Common myeloid progenitor, CD34-positive (primary cell): ENCODE data around the gene TRAF3.

ENCODE experiments used
- CTCF ChIA-PET: fragments of 350-600 bp; sonication (Branson Sonifier 250); formaldehyde crosslinking; loops from one replicate; lab custom pipeline; 2021; ENCODE audit warnings: antibody characterized with exemption; lab: Charles Lee
- POLR2A ChIA-PET: fragments of 350-600 bp; sonication (Branson Sonifier 250); formaldehyde crosslinking; loops from one replicate; lab custom pipeline; 2021; ENCODE audit warnings: antibody characterized with exemption; lab: Charles Lee
- DNase-seq, 3 donors: peaks; one replicate each; pipeline versions ENCODE4 v3.0.0 to v3.0.0-alpha.2; 2013
- H3K27ac ChIP-seq, 2 experiments: 1 replicate in 1 of 2; 2 replicates in 1 of 2; pipeline ENCODE4 v1.7.0; 2013; ENCODE audit warnings: inconsistent platforms in 2 of 2, low read length in 2 of 2, mild to moderate bottlenecking in 2 of 2, low read depth in 1 of 2, moderate library complexity in 1 of 2; ENCODE audit not compliant: severe bottlenecking in 2 of 2, insufficient read depth in 1 of 2, poor library complexity in 1 of 2
- H3K27me3 ChIP-seq, 5 experiments: replicated peaks in 2 of 5; 1 replicate in 3 of 5; 2 replicates in 2 of 5; pipeline versions ENCODE4 v1.6.1 to v1.7.0; 2013; ENCODE audit warnings: low read length in 4 of 5, mild to moderate bottlenecking in 2 of 5, moderate library complexity in 2 of 5, inconsistent platforms in 1 of 5; ENCODE audit not compliant: insufficient read depth in 5 of 5, control insufficient read depth in 4 of 5
- H3K36me3 ChIP-seq, 4 experiments: 1 replicate in 2 of 4; 2 replicates in 2 of 4; pipeline versions ENCODE4 v1.6.1 to v1.7.0; 2013; ENCODE audit warnings: low read length in 3 of 4, control low read depth in 1 of 4, mild to moderate bottlenecking in 1 of 4; ENCODE audit not compliant: control insufficient read depth in 4 of 4, insufficient read depth in 4 of 4
- H3K4me1 ChIP-seq, 4 experiments: 1 replicate in 3 of 4; 2 replicates in 1 of 4; pipeline versions ENCODE4 v1.6.1 to v1.7.1; 2013; ENCODE audit warnings: low read length in 3 of 4, mild to moderate bottlenecking in 3 of 4, control low read depth in 1 of 4, inconsistent platforms in 1 of 4, moderate library complexity in 1 of 4; ENCODE audit not compliant: control insufficient read depth in 4 of 4, insufficient read depth in 4 of 4; ENCODE audit errors: control extremely low read depth in 1 of 4
- H3K4me3 ChIP-seq, 7 experiments: 1 replicate in 4 of 7; 2 replicates in 3 of 7; pipeline versions ENCODE4 v1.5.1 to v1.7.0; 2013; ENCODE audit warnings: mild to moderate bottlenecking in 7 of 7, low read length in 6 of 7, moderate library complexity in 6 of 7, inconsistent platforms in 2 of 7, low read depth in 2 of 7, control low read depth in 1 of 7; ENCODE audit not compliant: insufficient read depth in 4 of 7, control insufficient read depth in 1 of 7; ENCODE audit errors: extremely low read depth in 1 of 7
- H3K9me3 ChIP-seq, 5 experiments: 1 replicate in 4 of 5; 2 replicates in 1 of 5; pipeline versions ENCODE4 v1.6.1 to v1.7.1; 2013; ENCODE audit warnings: low read length in 4 of 5, mild to moderate bottlenecking in 2 of 5, inconsistent platforms in 1 of 5, low read depth in 1 of 5, moderate library complexity in 1 of 5; ENCODE audit not compliant: control insufficient read depth in 4 of 5, insufficient read depth in 2 of 5; ENCODE audit errors: control extremely low read depth in 1 of 5
- WGBS: methylation state at CpG from one replicate; pipeline ENCODE4 v1.1.5; 2013; ENCODE audit not compliant: insufficient coverage; 5-methylcytosine and 5-hydroxymethylcytosine counted together

TRAF3 gene

GRCh38 chr14:102752239-102752847 lies 24.9 kb upstream of the TRAF3 start:
- no peaks in the 10 kb centered on the region for H3K27me3 ChIP-seq
- H3K36me3 ChIP-seq, result no peaks in the 10 kb centered on the region
- H3K9me3 ChIP-seq, result no peaks in the 10 kb centered on the region
- CTCF ChIA-PET, result interaction anchor here (0.6 kb wide), 1 partner anchor 19 kb away, joined by 3 read pairs; no protein-coding TSS in a partner anchor
- no peak for DNase-seq
- no peak overlapping the region for H3K4me3 ChIP-seq
- POLR2A ChIA-PET, result no interaction called here
- 75% methylated on average over 13 of the region's 14 CpGs for WGBS
- no peaks in the 10 kb centered on the region for H3K4me1 ChIP-seq
- H3K27ac ChIP-seq, result no peak overlapping the region

GRCh38 chr14:102754370-102755262 lies 22.6 kb upstream of the TRAF3 start:
- Histone ChIP-seq H3K4me3 (no peak overlapping the region), H3K27me3 (no peaks in the 10 kb centered on the region), H3K9me3 (no peaks in the 10 kb centered on the region), H3K36me3 (no peaks in the 10 kb centered on the region), H3K27ac (no peak overlapping the region), H3K4me1 (no peaks in the 10 kb centered on the region)
- whole genome bisulfite sequencing, result 95% methylated on average over 16 of the region's 17 CpGs
- ChIA-PET CTCF (interaction anchor here (1.3 kb wide), 1 partner anchor 19 kb away, joined by 3 read pairs; no protein-coding TSS in a partner anchor), POLR2A (no interaction called here)
- no peak for DNase-seq

- no peak for DNase-seq
- 97% methylated on average over 10 of the region's 11 CpGs for WGBS
- Histone ChIP-seq H3K36me3 (no peaks in the 10 kb centered on the region), H3K4me1 (peaks cover 0 to 5% (median 2%) of the 10 kb centered on the region in 4 experiments), H3K27ac (no peak overlapping the region), H3K9me3 (no peaks in the 10 kb centered on the region), H3K4me3 (no peak overlapping the region), H3K27me3 (no peaks in the 10 kb centered on the region)
- CTCF ChIA-PET, result no interaction called here
- POLR2A ChIA-PET, result no interaction called here
These were observed 19.6 kb upstream of the TRAF3 start for GRCh38 chr14:102757646-102758045.

GRCh38 chr14:102758087-102758486 lies 19.2 kb upstream of the TRAF3 start:
- 100% methylated on average over 1 of the region's 5 CpGs for WGBS
- Histone ChIP-seq H3K27me3 (no peaks in the 10 kb centered on the region), H3K4me3 (no peak overlapping the region), H3K36me3 (no peaks in the 10 kb centered on the region), H3K9me3 (no peaks in the 10 kb centered on the region), H3K4me1 (peaks cover 0 to 5% (median 2%) of the 10 kb centered on the region in 4 experiments), H3K27ac (no peak overlapping the region)
- DNase-seq, result no peak
- ChIA-PET POLR2A (no interaction called here), CTCF (no interaction called here)

GRCh38 chr14:102759456-102760187 lies 17.6 kb upstream of the TRAF3 start:
- peaks cover 0 to 5% (median 2%) of the 10 kb centered on the region in 4 experiments for H3K4me1 ChIP-seq
- ChIA-PET CTCF (interaction anchor here (1.1 to 1.5 kb wide), 3 partner anchors 13 to 65 kb away, joined by 3 to 5 read pairs (median 3); no protein-coding TSS in a partner anchor), POLR2A (no interaction called here)
- H3K4me3 ChIP-seq, result no peak overlapping the region
- H3K27me3 ChIP-seq, result no peaks in the 10 kb centered on the region
- no peaks in the 10 kb centered on the region for H3K9me3 ChIP-seq
- H3K36me3 ChIP-seq, result no peaks in the 10 kb centered on the region
- H3K27ac ChIP-seq, result no peak overlapping the region
- peak in 1 of 3 donors; percentile 10 for DNase-seq
- WGBS, result 70% methylated on average over 7 of the region's 10 CpGs

GRCh38 chr14:102760496-102761193 lies 16.6 kb upstream of the TRAF3 start:
- Histone ChIP-seq H3K27me3 (no peaks in the 10 kb centered on the region), H3K4me3 (peak overlapping the region in 2 of 7 experiments; percentile 14 to 16), H3K36me3 (no peaks in the 10 kb centered on the region), H3K27ac (no peak overlapping the region), H3K4me1 (peaks cover 0 to 5% (median 2%) of the 10 kb centered on the region in 4 experiments), H3K9me3 (no peaks in the 10 kb centered on the region)
- DNase-seq, result peak in 1 of 3 donors; percentile 11
- 77% methylated on average over 18 of the region's 21 CpGs for WGBS
- ChIA-PET CTCF (interaction anchor here (1.1 to 1.5 kb wide), 3 partner anchors 12 to 66 kb away, joined by 3 to 5 read pairs (median 3); no protein-coding TSS in a partner anchor), POLR2A (no interaction called here)
